Measurements from ENCODE around the gene PTGFRN.

PTGFRN gene

GRCh38 chr1:116981521-116982037 is 71.9 kb downstream of the PTGFRN start:
- DNase-seq = no peak

- no peak for DNase-seq
Measured at GRCh38 chr1:116982319-116983004, 72.7 kb downstream of the PTGFRN start.

GRCh38 chr1:116983112-116983511 is 73.4 kb downstream of the PTGFRN start:
- DNase-seq = no peak

- peak; percentile 24 for DNase-seq
Measured at GRCh38 chr1:116983678-116984077, 74.0 kb downstream of the PTGFRN start.

GRCh38 chr1:116984406-116985160 is 74.9 kb downstream of the PTGFRN start:
- no peak for DNase-seq

- no peak for DNase-seq
Measured at GRCh38 chr1:116986421-116987255, 76.9 kb downstream of the PTGFRN start.

- DNase-seq = no peak
Measured at GRCh38 chr1:116987256-116987555, 77.5 kb downstream of the PTGFRN start.

- peak; percentile 59 for DNase-seq
Measured at GRCh38 chr1:116988248-116988647, 78.5 kb downstream of the PTGFRN start.

GRCh38 chr1:116988908-116989307 is 79.2 kb downstream of the PTGFRN start:
- no peak for DNase-seq

- DNase-seq = no peak
Measured at GRCh38 chr1:116989835-116990234, 80.1 kb downstream of the PTGFRN start.

- no peak for DNase-seq
Measured at GRCh38 chr1:116990612-116991151, 81.0 kb downstream of the PTGFRN start.

GRCh38 chr1:116991171-116991845 is 81.6 kb downstream of the PTGFRN start:
- DNase-seq = no peak

GRCh38 chr1:116991918-116992317 is 82.2 kb downstream of the PTGFRN start:
- DNase-seq = no peak

GRCh38 chr1:116993286-116993685 is 83.6 kb downstream of the PTGFRN start:
- DNase-seq = no peak

- no peak for DNase-seq
Measured at GRCh38 chr1:116994411-116994810, 84.7 kb downstream of the PTGFRN start.

GRCh38 chr1:116997066-116997465 is 87.3 kb downstream of the PTGFRN start:
- no peak for DNase-seq

- no peak for DNase-seq
Measured at GRCh38 chr1:116997636-116998035, 87.9 kb downstream of the PTGFRN start.

- no peak for DNase-seq
Measured at GRCh38 chr1:116999596-116999995, 89.9 kb downstream of the PTGFRN start.

GRCh38 chr1:117000142-117000541 is 90.4 kb downstream of the PTGFRN start:
- no peak for DNase-seq

GRCh38 chr1:117001254-117001927 is 91.7 kb downstream of the PTGFRN start, which contains the start of gene CD101:
TSS of gene CD101 (plus strand) at chr1:117001760. CDS start at chr1:117001818, 58 bp downstream.
- no peak for DNase-seq

- DNase-seq = no peak
Measured at GRCh38 chr1:117003223-117003875, 93.6 kb downstream of the PTGFRN start.

- DNase-seq = no peak
Measured at GRCh38 chr1:117007719-117008013, 98.0 kb downstream of the PTGFRN start.

Data from NCI-H2227 treated with DMSO at 0.1 percent for 48 hours (cell line).